SK-N-SH treated with all-trans-retinoic acid at 6 μM for 48 hours (cell line): ENCODE data around the gene TPM4.

ENCODE experiments used
- ATAC-seq: fragments of 200-7000 bp; cut with Tn5 transposase; 3 replicates; pipeline ENCODE4 v1.9.1; 2020; ENCODE audit warnings: mild to moderate bottlenecking, moderate library complexity
- ARNTL ChIP-seq: fragments of 450-650 bp; formaldehyde crosslinking; IDR thresholded peaks from 2 replicates; pipeline ENCODE4 v1.5.0; 2020; ENCODE audit warnings: low read depth, mild to moderate bottlenecking, moderate library complexity, borderline replicate concordance
- BACH2 ChIP-seq: fragments of 250-450 bp; sonication (Bioruptor Pico); IDR thresholded peaks from 2 replicates; pipeline ENCODE4 v1.9.0; 2021; ENCODE audit warnings: mild to moderate bottlenecking, borderline replicate concordance
- CSDC2 ChIP-seq: fragments of 250-450 bp; sonication (Bioruptor Pico); IDR thresholded peaks from 2 replicates; pipeline ENCODE4 v1.5.0; 2020; ENCODE audit warnings: mild to moderate bottlenecking, moderate library complexity
- CSRNP3 ChIP-seq: fragments of 250-450 bp; sonication (Bioruptor Pico); IDR thresholded peaks from 2 replicates; pipeline ENCODE4 v1.5.1; 2021; ENCODE audit warnings: mild to moderate bottlenecking, moderate library complexity
- ESRRG ChIP-seq: fragments of 250-450 bp; sonication (Bioruptor Pico); IDR thresholded peaks from 2 replicates; pipeline ENCODE4 v1.6.1; 2021; ENCODE audit warnings: mild to moderate bottlenecking
- GLIS3 ChIP-seq: fragments of 250-450 bp; sonication (Bioruptor Pico); IDR thresholded peaks from 2 replicates; pipeline ENCODE4 v1.5.0; 2020; ENCODE audit warnings: mild to moderate bottlenecking, moderate library complexity
- ISL1 ChIP-seq: fragments of 250-450 bp; sonication (Bioruptor Pico); IDR thresholded peaks from 2 replicates; pipeline ENCODE4 v2.1.2; 2022; ENCODE audit warnings: mild to moderate bottlenecking, moderate library complexity
- PATZ1 ChIP-seq: fragments of 250-450 bp; sonication (Bioruptor Pico); IDR thresholded peaks from 2 replicates; pipeline ENCODE4 v1.8.0; 2020; ENCODE audit warnings: mild to moderate bottlenecking, moderate library complexity, borderline replicate concordance
- PPARA ChIP-seq: fragments of 250-450 bp; sonication (Bioruptor Pico); IDR thresholded peaks from 2 replicates; pipeline ENCODE4 v1.5.0; 2020; ENCODE audit warnings: mild to moderate bottlenecking, borderline replicate concordance
- RARB ChIP-seq: fragments of 250-450 bp; sonication (Bioruptor Pico); IDR thresholded peaks from 2 replicates; pipeline ENCODE4 v1.8.0; 2021; ENCODE audit warnings: mild to moderate bottlenecking, moderate library complexity
- SNAI2 ChIP-seq: fragments of 250-450 bp; sonication (Bioruptor Pico); IDR thresholded peaks from 2 replicates; pipeline ENCODE4 v1.5.0; 2020; ENCODE audit warnings: mild to moderate bottlenecking, moderate library complexity
- TOX ChIP-seq: fragments of 250-450 bp; sonication (Bioruptor Pico); IDR thresholded peaks from 2 replicates; pipeline ENCODE4 v1.8.0; 2021; ENCODE audit warnings: mild to moderate bottlenecking, moderate library complexity, borderline replicate concordance
- TSHZ2 ChIP-seq: fragments of 250-450 bp; sonication (Bioruptor Pico); IDR thresholded peaks from 2 replicates; pipeline ENCODE4 v1.5.0; 2020; ENCODE audit warnings: mild to moderate bottlenecking, moderate library complexity
- ZFP3 ChIP-seq: fragments of 250-450 bp; sonication (Bioruptor Pico); IDR thresholded peaks from 2 replicates; pipeline ENCODE4 v1.5.0; 2020; ENCODE audit warnings: mild to moderate bottlenecking, moderate library complexity
- ZFP30 ChIP-seq: fragments of 450-650 bp; formaldehyde crosslinking; IDR thresholded peaks from 2 replicates; pipeline ENCODE4 v1.5.0; 2022; ENCODE audit warnings: mild to moderate bottlenecking, moderate library complexity
- ZNF565 ChIP-seq: fragments of 450-650 bp; formaldehyde crosslinking; conservative IDR thresholded peaks from 2 replicates; pipeline ENCODE4 v1.5.0; 2020; ENCODE audit warnings: low read depth, mild to moderate bottlenecking, moderate library complexity
- ZNF70 ChIP-seq: fragments of 450-650 bp; formaldehyde crosslinking; IDR thresholded peaks from 2 replicates; pipeline ENCODE4 v1.5.0; 2020; ENCODE audit warnings: mild to moderate bottlenecking, moderate library complexity
- ZNF8 ChIP-seq: fragments of 450-650 bp; formaldehyde crosslinking; IDR thresholded peaks from 2 replicates; pipeline ENCODE4 v1.5.0; 2020; ENCODE audit warnings: mild to moderate bottlenecking, moderate library complexity
- TF ChIP-seq, protein P1 (sequence below): fragments of 250-450 bp; sonication (Bioruptor Pico); IDR thresholded peaks from 2 replicates; pipeline ENCODE4 v1.5.1; 2020; ENCODE audit warnings: low read depth, mild to moderate bottlenecking, moderate library complexity
- TF ChIP-seq, protein P2 (sequence below): fragments of 250-450 bp; sonication (Bioruptor Pico); IDR thresholded peaks from 2 replicates; pipeline ENCODE4 v1.8.0; 2021; ENCODE audit warnings: low read depth, mild to moderate bottlenecking, moderate library complexity, borderline replicate concordance

The TPM4 gene

GRCh38 chr19:16111160-16111908 lies 35.0 kb downstream of the TPM4 start, which contains the start of gene RAB8A:
TSS of gene RAB8A (plus strand) at chr19:16111889. CDS start at chr19:16111902, 13 bp downstream.
- TF ChIP-seq PATZ1 (CRISPR knock-in tag), result 0 out of 2 replicates have a peak, but pooled peaks have one; percentile 45
- TF ChIP-seq ZNF70 (CRISPR knock-in tag), result no peak

DNA sequence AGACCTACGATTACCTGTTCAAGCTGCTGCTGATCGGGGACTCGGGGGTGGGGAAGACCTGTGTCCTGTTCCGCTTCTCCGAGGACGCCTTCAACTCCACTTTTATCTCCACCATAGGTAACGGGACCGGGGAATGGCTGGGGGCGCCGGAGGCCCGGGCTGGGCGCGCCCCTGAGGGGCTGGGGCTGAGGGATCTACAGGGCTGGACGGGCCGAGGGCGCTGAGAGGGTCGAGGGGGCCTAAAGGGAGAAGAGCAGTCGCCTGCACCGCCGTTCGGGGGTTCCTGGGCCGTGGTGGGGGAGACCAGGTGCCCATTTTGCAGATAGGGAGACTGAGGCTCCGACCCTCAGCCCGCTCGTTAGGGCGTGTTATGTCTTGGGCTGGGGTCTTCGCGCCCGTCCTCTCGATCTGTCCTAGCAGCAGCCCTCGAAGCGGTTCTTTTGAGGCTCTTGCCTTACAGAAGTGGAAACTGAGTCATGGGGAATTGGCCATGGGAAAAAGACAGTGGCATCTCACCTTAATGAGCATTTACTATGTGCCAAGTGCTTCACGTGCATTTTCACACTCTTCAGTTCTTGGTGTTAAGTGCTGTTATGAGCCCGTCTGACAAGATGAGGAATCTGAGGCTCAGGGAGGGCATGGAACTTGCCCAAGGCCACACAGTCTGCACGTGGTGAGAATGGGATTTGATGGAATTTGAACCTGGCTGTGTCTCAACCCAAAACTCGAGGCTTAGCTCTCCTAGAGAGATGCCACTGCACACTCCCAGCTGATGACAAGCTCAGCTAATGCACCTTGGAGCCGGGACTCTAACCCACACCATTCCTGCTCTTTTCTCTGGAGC lies 35.8 kb downstream of the TPM4 start:
- peak; percentile 7 for ATAC-seq
- TF ChIP-seq ZNF8 (CRISPR knock-in tag), result no peak
- TF ChIP-seq, protein P1, sequence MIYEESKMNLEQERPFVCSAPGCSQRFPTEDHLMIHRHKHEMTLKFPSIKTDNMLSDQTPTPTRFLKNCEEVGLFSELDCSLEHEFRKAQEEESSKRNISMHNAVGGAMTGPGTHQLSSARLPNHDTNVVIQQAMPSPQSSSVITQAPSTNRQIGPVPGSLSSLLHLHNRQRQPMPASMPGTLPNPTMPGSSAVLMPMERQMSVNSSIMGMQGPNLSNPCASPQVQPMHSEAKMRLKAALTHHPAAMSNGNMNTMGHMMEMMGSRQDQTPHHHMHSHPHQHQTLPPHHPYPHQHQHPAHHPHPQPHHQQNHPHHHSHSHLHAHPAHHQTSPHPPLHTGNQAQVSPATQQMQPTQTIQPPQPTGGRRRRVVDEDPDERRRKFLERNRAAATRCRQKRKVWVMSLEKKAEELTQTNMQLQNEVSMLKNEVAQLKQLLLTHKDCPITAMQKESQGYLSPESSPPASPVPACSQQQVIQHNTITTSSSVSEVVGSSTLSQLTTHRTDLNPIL (CRISPR knock-in tag), result no peak
- TF ChIP-seq, protein P2, sequence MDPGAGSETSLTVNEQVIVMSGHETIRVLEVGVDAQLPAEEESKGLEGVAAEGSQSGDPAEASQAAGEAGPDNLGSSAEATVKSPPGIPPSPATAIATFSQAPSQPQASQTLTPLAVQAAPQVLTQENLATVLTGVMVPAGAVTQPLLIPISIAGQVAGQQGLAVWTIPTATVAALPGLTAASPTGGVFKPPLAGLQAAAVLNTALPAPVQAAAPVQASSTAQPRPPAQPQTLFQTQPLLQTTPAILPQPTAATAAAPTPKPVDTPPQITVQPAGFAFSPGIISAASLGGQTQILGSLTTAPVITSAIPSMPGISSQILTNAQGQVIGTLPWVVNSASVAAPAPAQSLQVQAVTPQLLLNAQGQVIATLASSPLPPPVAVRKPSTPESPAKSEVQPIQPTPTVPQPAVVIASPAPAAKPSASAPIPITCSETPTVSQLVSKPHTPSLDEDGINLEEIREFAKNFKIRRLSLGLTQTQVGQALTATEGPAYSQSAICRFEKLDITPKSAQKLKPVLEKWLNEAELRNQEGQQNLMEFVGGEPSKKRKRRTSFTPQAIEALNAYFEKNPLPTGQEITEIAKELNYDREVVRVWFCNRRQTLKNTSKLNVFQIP (CRISPR knock-in tag), result no peak
- TF ChIP-seq PPARA (CRISPR knock-in tag), result no peak
- TF ChIP-seq ESRRG (CRISPR knock-in tag), result no peak
- TF ChIP-seq SNAI2 (CRISPR knock-in tag), result no peak
- no peak for TF ChIP-seq GLIS3 (CRISPR knock-in tag)
- no peak for TF ChIP-seq TSHZ2 (CRISPR knock-in tag)
- TF ChIP-seq ZNF565 (CRISPR knock-in tag), result no peak
- no peak for TF ChIP-seq TOX (CRISPR knock-in tag)
- no peak for TF ChIP-seq ISL1 (CRISPR knock-in tag)
- no peak for TF ChIP-seq BACH2 (CRISPR knock-in tag)
- no peak for TF ChIP-seq RARB (CRISPR knock-in tag)
- no peak for TF ChIP-seq PATZ1 (CRISPR knock-in tag)
- no peak for TF ChIP-seq ZFP30 (CRISPR knock-in tag)
- TF ChIP-seq CSDC2 (CRISPR knock-in tag), result no peak
- no peak for TF ChIP-seq ZFP3 (CRISPR knock-in tag)

More at GRCh38 chr19:16111160-16111908, 35.0 kb downstream of the TPM4 start, which contains the start of gene RAB8A:
- ATAC-seq, result peak; percentile 98

GRCh38 chr19:16112778-16113177 lies 36.5 kb downstream of the TPM4 start:
- ATAC-seq, result no peak
- TF ChIP-seq TOX (CRISPR knock-in tag), result no peak
- TF ChIP-seq ISL1 (CRISPR knock-in tag), result no peak
- TF ChIP-seq PATZ1 (CRISPR knock-in tag), result no peak
- no peak for TF ChIP-seq ZFP3 (CRISPR knock-in tag)
- TF ChIP-seq ARNTL (CRISPR knock-in tag), result no peak
- TF ChIP-seq SNAI2 (CRISPR knock-in tag), result no peak
- no peak for TF ChIP-seq BACH2 (CRISPR knock-in tag)
- TF ChIP-seq CSRNP3 (CRISPR knock-in tag), result no peak
